ENCODE measurements around the gene UQCR10.

The UQCR10 gene

GRCh38 chr22:29793396-29793795 is 26.2 kb downstream of the UQCR10 start:
- in situ Hi-C loops (cut with MboI; ENCODE audit: low sequenced_read_pairs), result no loop called here

DNA sequence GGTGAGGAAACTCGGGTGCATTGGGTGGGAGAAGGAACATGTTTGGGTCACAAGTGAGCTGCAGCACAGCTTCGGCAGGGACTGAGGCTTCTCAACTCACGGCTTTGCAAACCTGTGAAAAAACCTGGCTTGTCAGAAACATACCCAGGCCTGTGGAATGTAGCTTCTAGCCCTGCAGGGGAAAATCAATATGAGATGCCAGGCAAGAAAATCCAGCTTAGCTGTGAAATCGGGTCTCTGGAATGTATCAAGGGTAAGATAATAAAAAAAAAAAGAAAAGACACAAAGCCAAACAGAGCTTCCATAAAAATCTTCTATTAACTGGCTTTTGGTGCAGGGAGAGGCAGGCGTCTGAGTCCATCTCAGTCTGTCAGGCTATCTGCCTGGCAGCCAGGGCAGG is 28.5 kb downstream of the UQCR10 start:
- in situ Hi-C loops (cut with MboI; ENCODE audit: low sequenced_read_pairs), result no loop called here

GRCh38 chr22:29797351-29797750 is 30.2 kb downstream of the UQCR10 start:
- in situ Hi-C loops (cut with MboI; ENCODE audit: low sequenced_read_pairs), result no loop called here

DNA sequence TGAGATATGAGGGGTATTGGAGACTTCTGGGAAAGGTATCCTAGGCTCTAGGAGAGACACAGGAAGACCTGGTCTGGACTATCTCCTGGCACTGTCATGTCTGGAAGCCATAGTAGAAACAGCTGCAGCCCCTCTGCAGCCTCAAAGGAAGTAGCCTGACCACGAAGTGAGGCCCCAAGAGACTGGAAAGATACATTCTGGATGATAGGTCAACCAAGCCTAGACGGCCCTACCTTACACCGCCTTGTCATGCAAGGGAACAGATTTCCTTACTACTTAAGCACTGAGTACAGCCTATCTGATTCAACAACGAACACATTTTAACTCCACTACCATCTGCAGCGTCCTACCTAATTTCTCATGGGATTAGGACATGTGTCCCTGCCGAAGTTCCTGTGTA is 31.1 kb downstream of the UQCR10 start:
- in situ Hi-C loops (cut with MboI; ENCODE audit: low sequenced_read_pairs), result no loop called here

- in situ Hi-C loops (cut with MboI; ENCODE audit: low sequenced_read_pairs), result no loop called here
Measured at GRCh38 chr22:29798801-29799200, 31.6 kb downstream of the UQCR10 start.

DNA sequence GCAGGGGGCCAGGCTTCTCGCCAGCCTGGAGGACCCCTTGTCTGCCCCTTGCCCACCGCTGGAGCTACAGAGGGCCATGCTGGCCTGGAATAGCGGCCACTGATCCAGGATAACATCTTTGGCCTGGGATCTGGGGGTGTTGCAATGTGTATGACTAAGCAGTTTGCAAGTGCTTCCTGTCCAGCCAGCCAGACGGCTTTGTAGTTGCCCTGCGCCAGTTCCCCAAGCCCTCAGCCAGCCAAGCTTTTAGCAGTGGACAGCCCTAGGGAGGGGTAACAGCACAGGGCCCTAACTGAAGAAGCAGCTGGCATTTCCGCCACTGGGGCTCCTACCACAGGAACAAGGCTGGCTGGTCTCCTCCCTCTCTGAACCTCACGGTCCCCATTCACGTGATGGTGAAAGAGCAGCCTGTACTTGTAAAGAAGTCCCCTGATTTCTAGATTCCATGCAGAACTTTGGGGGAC is 32.1 kb downstream of the UQCR10 start:
- in situ Hi-C loops (cut with MboI; ENCODE audit: low sequenced_read_pairs), result no loop called here

DNA sequence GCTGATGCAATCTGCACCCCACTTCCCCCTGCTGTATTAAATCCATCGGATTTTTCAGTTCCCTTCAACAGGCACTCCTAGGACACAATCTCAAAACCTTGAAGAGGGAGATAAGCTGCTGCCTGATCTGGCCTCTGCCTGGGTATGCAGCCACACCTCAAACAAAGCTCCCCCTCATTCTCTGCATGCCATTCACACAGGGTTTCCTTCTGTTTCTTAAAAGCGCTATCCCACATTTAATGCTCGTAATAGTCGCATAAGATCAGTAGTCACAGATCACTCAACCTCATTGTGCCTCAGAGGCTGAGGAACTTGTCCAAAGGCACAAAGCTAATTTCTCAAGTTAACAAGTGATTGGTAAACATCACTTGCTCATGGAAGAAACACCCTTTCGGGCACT is 34.0 kb downstream of the UQCR10 start:
- in situ Hi-C loops (cut with MboI; ENCODE audit: low sequenced_read_pairs), result loop anchor here (25.0 kb wide), 2 partner anchors 89 to 211 kb away; partner anchors contain the start of gene CABP7

GRCh38 chr22:29801796-29802195 is 34.6 kb downstream of the UQCR10 start:
- in situ Hi-C loops (cut with MboI; ENCODE audit: low sequenced_read_pairs), result loop anchor here (25.0 kb wide), 2 partner anchors 89 to 211 kb away; partner anchors contain the start of gene CABP7

DNA sequence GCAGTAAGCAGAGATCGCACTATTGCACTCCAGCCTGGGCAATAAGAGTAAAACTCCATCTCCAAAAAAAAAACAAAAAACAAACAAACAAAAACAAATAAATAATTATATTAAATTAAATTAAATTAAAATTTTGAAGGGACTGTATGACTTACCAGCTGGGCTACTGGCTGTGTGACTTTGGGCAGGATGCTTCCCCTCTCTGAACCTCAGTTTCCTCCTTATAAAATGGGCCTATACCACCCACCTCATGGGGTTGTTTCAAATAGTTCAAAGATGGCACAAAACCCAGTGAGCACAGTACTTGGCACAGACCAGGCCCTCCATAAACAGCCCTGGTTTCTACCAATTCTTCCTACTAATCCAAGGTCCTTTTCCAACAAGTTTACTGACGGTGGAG is 36.0 kb downstream of the UQCR10 start:
- in situ Hi-C loops (cut with MboI; ENCODE audit: low sequenced_read_pairs), result loop anchor here (25.0 kb wide), 2 partner anchors 91 to 209 kb away; partner anchors contain the start of gene CABP7

GRCh38 chr22:29804985-29805384 is 37.8 kb downstream of the UQCR10 start:
- in situ Hi-C loops (cut with MboI; ENCODE audit: low sequenced_read_pairs), result loop anchor here (25.0 kb wide), 2 partner anchors 93 to 207 kb away; partner anchors contain the start of gene CABP7

GRCh38 chr22:29806196-29806595 is 39.0 kb downstream of the UQCR10 start:
- in situ Hi-C loops (cut with MboI; ENCODE audit: low sequenced_read_pairs), result loop anchor here (25.0 kb wide), 2 partner anchors 94 to 206 kb away; partner anchors contain the start of gene CABP7

DNA sequence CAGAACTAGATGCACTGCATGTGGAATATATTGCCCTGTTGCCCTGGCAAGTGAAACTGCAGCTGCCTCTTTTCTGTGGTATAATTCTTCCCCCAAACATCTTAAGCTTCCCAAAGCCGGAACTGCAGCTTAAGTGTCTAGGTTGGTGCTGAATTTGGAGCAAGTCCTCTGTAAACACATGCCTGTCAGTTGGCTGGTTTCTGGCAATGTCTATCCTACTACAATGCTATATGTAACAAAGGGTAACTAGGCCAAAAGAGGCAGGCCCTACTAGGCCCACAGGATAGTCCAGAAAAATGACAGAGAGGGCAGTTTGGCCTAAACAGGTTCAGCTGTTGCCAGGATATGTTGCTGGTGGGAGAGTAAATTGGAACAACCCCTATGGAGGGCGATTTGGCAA is 43.0 kb downstream of the UQCR10 start:
- in situ Hi-C loops (cut with MboI; ENCODE audit: low sequenced_read_pairs), result loop anchor here (25.0 kb wide), 2 partner anchors 98 to 202 kb away; partner anchors contain the start of gene CABP7

GRCh38 chr22:29811377-29811776 is 44.2 kb downstream of the UQCR10 start:
- in situ Hi-C loops (cut with MboI; ENCODE audit: low sequenced_read_pairs), result loop anchor here (25.0 kb wide), 2 partner anchors 99 to 201 kb away; partner anchors contain the start of gene CABP7

- in situ Hi-C loops (cut with MboI; ENCODE audit: low sequenced_read_pairs), result loop anchor here (25.0 kb wide), 2 partner anchors 101 to 199 kb away; partner anchors contain the start of gene CABP7
Measured at GRCh38 chr22:29813126-29813525, 46.0 kb downstream of the UQCR10 start.

GRCh38 chr22:29813563-29813962 is 46.4 kb downstream of the UQCR10 start:
- in situ Hi-C loops (cut with MboI; ENCODE audit: low sequenced_read_pairs), result loop anchor here (25.0 kb wide), 2 partner anchors 101 to 199 kb away; partner anchors contain the start of gene CABP7

DNA sequence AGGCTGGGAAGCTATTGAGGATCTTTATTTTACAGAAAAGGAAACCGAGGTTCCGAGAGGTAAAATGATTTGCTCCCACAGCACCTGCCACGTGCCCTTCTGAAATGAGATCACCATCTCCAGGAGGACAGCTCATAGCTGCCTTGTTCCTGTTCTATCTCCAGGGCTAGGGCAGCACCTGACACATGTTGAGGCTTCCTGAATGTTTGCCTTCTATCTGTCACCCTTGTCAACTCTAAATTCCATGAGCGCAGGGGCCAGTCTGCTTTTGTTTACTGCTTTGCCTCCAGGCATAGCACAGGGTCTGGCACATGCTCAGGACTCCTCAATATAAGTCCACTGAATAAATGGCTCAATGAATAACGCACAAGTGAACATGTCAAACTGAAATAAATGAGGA is 46.8 kb downstream of the UQCR10 start:
- in situ Hi-C loops (cut with MboI; ENCODE audit: low sequenced_read_pairs), result loop anchor here (25.0 kb wide), 2 partner anchors 102 to 198 kb away; partner anchors contain the start of gene CABP7

DNA sequence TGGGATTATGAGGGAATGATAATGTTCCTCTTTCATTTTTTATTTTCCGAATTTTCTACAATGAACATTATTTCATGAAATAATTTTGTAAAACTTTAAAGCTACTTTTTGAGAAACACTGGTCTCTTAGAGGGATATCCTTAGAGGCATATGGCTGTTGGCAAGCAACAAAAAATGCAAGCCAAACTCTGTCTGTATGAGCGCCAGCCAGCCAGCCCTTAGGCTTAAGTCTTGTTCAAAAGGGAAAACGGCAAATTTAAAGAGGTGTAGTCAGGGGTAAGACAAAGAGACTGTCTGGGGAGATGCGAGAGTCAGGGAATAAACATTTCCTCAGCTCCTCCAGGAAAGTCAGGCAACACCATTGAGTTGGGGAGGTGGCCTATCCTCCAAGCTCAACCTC is 48.4 kb downstream of the UQCR10 start:
- in situ Hi-C loops (cut with MboI; ENCODE audit: low sequenced_read_pairs), result loop anchor here (25.0 kb wide), 2 partner anchors 103 to 197 kb away; partner anchors contain the start of gene CABP7

DNA sequence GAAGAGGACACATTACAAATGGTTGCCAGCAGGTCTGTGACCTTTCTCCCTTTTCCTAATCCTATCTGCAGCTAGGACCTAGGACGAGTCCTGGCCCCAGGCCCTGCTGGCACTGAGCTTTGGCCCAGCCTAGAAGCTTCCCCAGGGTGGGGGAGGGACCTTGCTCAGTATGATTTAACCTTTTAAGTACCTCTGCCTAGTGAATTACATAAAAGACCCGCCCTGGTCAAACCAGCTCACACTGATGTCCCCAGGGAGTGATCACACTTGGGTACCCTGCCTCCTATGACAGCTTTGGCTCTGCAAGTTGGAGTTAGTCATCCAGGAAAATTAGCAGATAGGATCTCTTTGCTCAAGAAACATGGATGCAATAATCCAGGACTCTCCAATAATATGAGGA is 49.0 kb downstream of the UQCR10 start:
- in situ Hi-C loops (cut with MboI; ENCODE audit: low sequenced_read_pairs), result loop anchor here (25.0 kb wide), 2 partner anchors 104 to 196 kb away; partner anchors contain the start of gene CABP7

GRCh38 chr22:29816539-29816938 is 49.4 kb downstream of the UQCR10 start:
- in situ Hi-C loops (cut with MboI; ENCODE audit: low sequenced_read_pairs), result loop anchor here (25.0 kb wide), 2 partner anchors 104 to 196 kb away; partner anchors contain the start of gene CABP7

- in situ Hi-C loops (cut with MboI; ENCODE audit: low sequenced_read_pairs), result loop anchor here (25.0 kb wide), 2 partner anchors 105 to 195 kb away; partner anchors contain the start of gene CABP7
Measured at GRCh38 chr22:29816980-29817379, 49.8 kb downstream of the UQCR10 start.

DNA sequence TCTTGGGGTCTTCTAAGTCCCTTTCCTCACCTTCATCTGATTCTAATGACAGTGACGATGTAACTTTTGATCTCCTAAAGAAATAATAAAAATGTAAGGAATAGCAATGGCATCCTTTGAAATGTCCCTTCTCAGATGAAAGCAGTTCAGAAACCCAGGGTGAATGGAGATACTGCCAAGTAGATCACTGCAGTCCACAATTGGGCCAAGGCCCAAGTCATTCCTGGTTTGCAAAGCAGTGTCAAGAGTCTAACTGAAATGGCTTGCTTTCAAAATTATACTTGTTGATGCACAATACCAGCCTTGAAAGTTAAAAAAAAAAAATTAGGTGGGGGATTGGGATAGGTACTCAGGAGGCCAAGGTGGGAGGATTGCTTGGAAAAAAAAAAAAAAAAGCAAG is 50.6 kb downstream of the UQCR10 start:
- in situ Hi-C loops (cut with MboI; ENCODE audit: low sequenced_read_pairs), result loop anchor here (25.0 kb wide), 2 partner anchors 105 to 195 kb away; partner anchors contain the start of gene CABP7

GRCh38 chr22:29819501-29819900 is 52.3 kb downstream of the UQCR10 start:
- in situ Hi-C loops (cut with MboI; ENCODE audit: low sequenced_read_pairs), result loop anchor here (25.0 kb wide), 2 partner anchors 107 to 193 kb away; partner anchors contain the start of gene CABP7

Measured in HL-60/S4 treated with retinoic acid at 250 ng/mL for 4 days and 3 days (cell line).